CD4-positive, alpha-beta T cell (primary cell): ENCODE data around the gene PRKACA. TPM values are rescaled to one million over a fixed set of nuclear protein-coding genes. Genes with fewer than 3 reads are reported as not detected.

Experiments used
- ATAC-seq: fragments of 200-7000 bp; cut with Tn5 transposase; one replicate; pipeline ENCODE4 v1.10.0; 2022; ENCODE audit warnings: mild to moderate bottlenecking; ENCODE audit not compliant: poor library complexity
- CTCF ChIA-PET: fragments of 350-600 bp; sonication (Branson Sonifier 250); formaldehyde crosslinking; loops from one replicate; lab custom pipeline; 2021; ENCODE audit warnings: antibody characterized with exemption, inconsistent platforms; lab: Charles Lee
- POLR2A ChIA-PET: fragments of 350-600 bp; sonication (Branson Sonifier 250); formaldehyde crosslinking; loops from one replicate; lab custom pipeline; 2021; ENCODE audit warnings: antibody characterized with exemption, inconsistent platforms; lab: Charles Lee
- DNase-seq, 14 experiments: peaks; one replicate each; pipeline ENCODE4 v3.0.0-alpha.2; 2013 to 2020; ENCODE audit warnings: mixed read lengths in 2 of 14
- H3K27ac ChIP-seq, 2 donors: one replicate each; pipeline versions ENCODE4 v1.5.1 to v1.7.0; 2013; ENCODE audit warnings: low read length in 2 of 2, low read depth in 1 of 2, mild to moderate bottlenecking in 1 of 2
- H3K27me3 ChIP-seq, 2 experiments: 1 replicate in 1 of 2; 2 replicates in 1 of 2; pipeline versions ENCODE4 v1.6.1 to v1.7.0; 2013; ENCODE audit warnings: low read length in 2 of 2, control low read depth in 1 of 2, mild to moderate bottlenecking in 1 of 2, moderate library complexity in 1 of 2; ENCODE audit not compliant: insufficient read depth in 2 of 2, control insufficient read depth in 1 of 2
- H3K36me3 ChIP-seq: one replicate; pipeline ENCODE4 v1.6.1; 2013; ENCODE audit warnings: low read length, control low read depth; ENCODE audit not compliant: insufficient read depth
- H3K4me1 ChIP-seq: one replicate; pipeline ENCODE4 v1.6.1; 2013; ENCODE audit warnings: low read length, control low read depth; ENCODE audit not compliant: insufficient read depth
- H3K4me3 ChIP-seq: one replicate; pipeline ENCODE4 v1.5.1; 2013; ENCODE audit warnings: mild to moderate bottlenecking, low read length, moderate library complexity
- H3K9me3 ChIP-seq, 2 experiments: 1 replicate in 1 of 2; 2 replicates in 1 of 2; pipeline versions ENCODE4 v1.6.1 to v1.7.0; 2013; ENCODE audit warnings: low read length in 2 of 2, mild to moderate bottlenecking in 2 of 2, control low read depth in 1 of 2, moderate library complexity in 1 of 2; ENCODE audit not compliant: control insufficient read depth in 1 of 2, insufficient read depth in 1 of 2
- H3K27ac Mint-ChIP-seq: one replicate; pipeline ENCODE4 v1.8.0; 2020; ENCODE audit warnings: mixed read lengths
- H3K27me3 Mint-ChIP-seq: one replicate; pipeline ENCODE4 v1.8.0; 2021; ENCODE audit warnings: mixed read lengths
- H3K36me3 Mint-ChIP-seq: one replicate; pipeline ENCODE4 v1.8.0; 2021; ENCODE audit warnings: low read depth, mixed read lengths
- H3K4me1 Mint-ChIP-seq: one replicate; pipeline ENCODE4 v1.8.0; 2021; ENCODE audit warnings: low read depth, mixed read lengths
- H3K4me3 Mint-ChIP-seq: one replicate; pipeline ENCODE4 v1.8.0; 2020; ENCODE audit warnings: mild to moderate bottlenecking, mixed read lengths
- H3K9me3 Mint-ChIP-seq: one replicate; pipeline ENCODE4 v1.8.0; 2020; ENCODE audit warnings: mixed read lengths
- CTCF ChIP-seq: fragments of 200-600 bp; IDR thresholded peaks from one replicate; pipeline ENCODE4 v1.8.0; 2022; ENCODE audit warnings: antibody characterized with exemption, mild to moderate bottlenecking
- intact Hi-C, 2 experiments: fragments of 100-400 bp; cut with DNase I in 1 of 2; cut with micrococcal nuclease in 1 of 2; formaldehyde crosslinking; loops; one replicate each; pipeline versions ENCODE4 v1.15.1 to v1.9.0; 2023 to 2025; cut with DNase I, micrococcal nuclease
- total RNA-seq, 174 experiments: library from RNA in 2 of 174; stranded (reverse) in 2 of 174; gene quantifications; one replicate each; pipeline ENCODE4 v1.2.3 and lab custom pipeline; 2021 to 2026

Gene PRKACA
- total RNA-seq, 2 experiments from 2014 or later: 27.4 to 29.8 TPM

DNA sequence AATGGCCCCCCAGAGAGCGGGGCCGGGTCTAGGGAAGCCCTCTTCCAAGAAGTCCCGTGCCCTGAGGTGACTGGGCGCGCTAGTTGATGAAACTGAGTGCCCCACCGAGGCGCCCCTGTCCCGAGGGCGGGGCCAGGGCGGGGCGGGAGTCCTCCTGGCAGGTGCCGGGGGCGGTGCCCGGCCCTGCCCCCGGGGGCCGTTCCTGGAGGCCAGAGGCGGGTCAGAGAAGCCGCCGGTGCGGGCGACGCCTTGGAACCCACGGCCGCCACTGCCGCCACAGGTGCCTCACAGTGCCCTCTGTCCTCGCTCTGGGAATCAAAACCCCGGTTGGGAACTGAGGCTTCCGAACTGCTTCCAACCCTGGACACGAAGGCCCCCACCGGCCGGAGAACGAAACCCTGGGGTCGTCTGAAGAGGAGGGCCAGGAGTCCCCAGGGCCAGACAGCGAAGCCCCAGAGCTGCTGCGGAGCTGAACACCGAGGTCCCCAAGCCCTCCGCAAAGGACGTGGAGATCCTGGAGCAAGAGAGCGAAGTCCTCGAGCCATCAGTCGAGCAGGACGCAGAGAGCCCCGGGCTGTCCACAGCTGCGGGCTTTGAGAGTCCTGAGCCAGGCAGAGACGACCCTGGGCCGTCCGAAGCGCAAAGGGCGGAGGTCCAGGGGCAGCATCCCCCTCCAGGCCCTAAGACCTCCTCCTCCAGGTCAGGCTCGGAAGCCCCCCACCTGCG, 44.9 kb downstream of the PRKACA start, which contains the start of gene MISP3:
MISP3 (plus strand) TSS at position 252 of the 726 bp plus-strand sequence. CDS start 524 bp downstream, outside the sequence.
- peak within 1 kb of the TSS; percentile 83 for H3K27ac Mint-ChIP-seq
- H3K27ac ChIP-seq: no peak within 1 kb of the TSS
- H3K4me1 ChIP-seq: peaks cover 38% of the 10 kb centered on the region
- H3K27me3 Mint-ChIP-seq: peaks cover 4% of the 10 kb centered on the region
- H3K27me3 ChIP-seq: peaks cover 4 to 5% of the 10 kb centered on the region in 2 experiments
- peaks cover 17% of the 10 kb centered on the region for H3K4me1 Mint-ChIP-seq
- H3K36me3 ChIP-seq: no peaks in the 10 kb centered on the region
- peak within 1 kb of the TSS; percentile 77 for H3K4me3 ChIP-seq
- H3K9me3 Mint-ChIP-seq: no peaks in the 10 kb centered on the region
- ATAC-seq (no peak), DNase-seq (peak in 4 of 14 experiments; percentile 26 to 62 (median 44))
- ChIA-PET POLR2A (interaction anchor here (0.8 to 2.3 kb wide), 7 partner anchors 14 to 191 kb away, joined by 3 to 22 read pairs (median 5); partner anchors contain the start of genes ASF1B, IL27RA and PRKACA), CTCF (interaction anchor here (0.6 to 4.3 kb wide), 15 partner anchors 8 to 1671 kb away, joined by 3 to 27 read pairs (median 5); partner anchors contain the start of genes ASF1B and NANOS3)
- no peaks in the 10 kb centered on the region for H3K9me3 ChIP-seq
- peak within 1 kb of the TSS; percentile 93 for H3K4me3 Mint-ChIP-seq
- no peak for TF ChIP-seq CTCF
- intact Hi-C loops: loop anchor here (1.0 to 5.0 kb wide), 5 partner anchors 24 to 276 kb away; partner anchors contain the start of genes ASF1B (in 1 of the 2), PRKACA (in 1 of the 2) and RFX1 (in 1 of the 2)
- no peaks in the 10 kb centered on the region for H3K36me3 Mint-ChIP-seq

DNA sequence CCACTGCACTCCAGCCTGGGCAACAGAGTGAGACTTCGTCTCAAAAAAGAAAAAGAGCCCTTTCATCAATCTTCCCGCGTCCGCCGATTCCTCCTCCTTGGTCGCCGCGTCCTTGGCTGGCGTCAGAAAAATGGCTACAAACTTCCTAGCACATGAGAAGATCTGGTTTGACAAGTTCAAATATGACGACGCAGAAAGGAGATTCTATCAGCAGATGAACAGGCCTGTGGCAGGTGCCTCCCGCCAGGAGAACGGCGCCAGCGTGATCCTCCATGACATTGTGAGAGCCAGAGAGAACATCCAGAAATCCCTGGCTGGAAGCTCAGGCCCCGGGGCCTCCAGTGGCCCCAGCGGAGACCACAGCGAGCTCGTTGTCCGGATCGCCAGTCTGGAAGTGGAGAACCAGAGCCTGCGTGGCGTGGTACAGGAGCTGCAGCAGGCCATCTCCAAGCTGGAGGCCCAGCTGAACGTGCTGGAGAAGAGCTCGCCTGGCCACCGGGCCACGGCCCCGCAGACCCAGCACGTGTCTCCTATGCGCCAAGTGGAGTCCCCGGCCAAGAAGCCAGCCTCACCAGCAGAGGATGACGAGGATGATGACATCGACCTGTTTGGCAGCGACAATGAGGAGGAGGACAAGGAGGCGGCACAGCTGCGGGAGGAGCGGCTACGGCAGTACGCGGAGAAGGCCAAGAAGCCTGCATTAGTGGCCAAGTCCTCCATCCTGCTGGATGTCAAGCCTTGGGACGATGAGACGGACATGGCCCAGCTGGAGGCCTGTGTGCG, 47.1 kb downstream of the PRKACA start:
- H3K4me3 Mint-ChIP-seq: peak overlapping the region; percentile 58
- intact Hi-C loops: loop anchor here (5.0 kb wide), 2 partner anchors 47 to 63 kb away; partner anchors contain the start of genes PRKACA (in 1 of the 2) and RFX1 (in 1 of the 2)

More for the DNA sequence above, 47.1 kb downstream of the PRKACA start:
- no peak overlapping the region for H3K4me3 ChIP-seq
- H3K27me3 Mint-ChIP-seq: peaks cover 4% of the 10 kb centered on the region
- peaks cover 17% of the 10 kb centered on the region for H3K4me1 Mint-ChIP-seq
- no peaks in the 10 kb centered on the region for H3K9me3 Mint-ChIP-seq
- H3K27ac Mint-ChIP-seq: no peak overlapping the region
- H3K27me3 ChIP-seq: peaks cover 4 to 5% of the 10 kb centered on the region in 2 experiments
- ChIA-PET POLR2A (interaction anchor here (0.9 to 1.2 kb wide), 3 partner anchors 11 to 16 kb away, joined by 3 to 4 read pairs (median 3); no protein-coding TSS in a partner anchor), CTCF (interaction anchor here (0.5 to 2.2 kb wide), 4 partner anchors 22 to 278 kb away, joined by 3 to 5 read pairs (median 4); no protein-coding TSS in a partner anchor)
- no peak overlapping the region for H3K27ac ChIP-seq
- no peaks in the 10 kb centered on the region for H3K36me3 ChIP-seq
- no peak for TF ChIP-seq CTCF
- no peak for ATAC-seq
- H3K4me1 ChIP-seq: peaks cover 34% of the 10 kb centered on the region
- H3K9me3 ChIP-seq: no peaks in the 10 kb centered on the region
- H3K36me3 Mint-ChIP-seq: no peaks in the 10 kb centered on the region
- DNase-seq: peak in 1 of 14 experiments; percentile 28
